GM18526 (cell line): ENCODE results near the gene SOX21.

ENCODE experiments used
- POLR2A ChIP-seq: IDR thresholded peaks from 3 replicates; pipeline ENCODE4 v1.6.1; 2011; ENCODE audit not compliant: insufficient read length; ENCODE audit errors: extremely low read depth

Gene SOX21

DNA sequence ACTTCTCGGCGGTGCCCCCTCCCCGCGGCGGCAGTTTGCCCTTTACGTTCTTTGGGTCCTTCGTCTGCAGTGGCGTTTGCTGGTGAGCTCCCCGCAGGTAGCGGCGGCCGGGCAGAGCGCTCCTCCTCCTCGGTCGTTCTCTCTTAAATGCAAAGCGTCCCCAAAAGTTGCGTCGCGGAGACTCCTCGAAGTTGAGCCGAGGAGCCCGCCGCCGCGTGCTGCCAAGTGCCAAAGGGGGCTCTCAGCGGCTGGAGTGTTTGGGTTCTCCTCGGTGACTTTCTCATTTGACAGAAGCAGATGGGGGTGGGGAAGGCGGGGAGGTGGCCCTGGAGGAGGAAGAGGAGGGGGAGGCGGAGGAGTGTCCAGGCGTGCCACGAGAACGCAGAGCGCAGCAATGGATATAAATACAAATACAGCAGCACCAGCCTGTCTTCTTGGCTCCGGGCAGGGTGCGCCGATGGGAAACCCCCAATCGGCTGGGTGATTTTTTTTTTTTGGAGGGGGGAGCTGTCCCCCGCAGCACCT is at the start of gene SOX21:
Gene SOX21, minus strand, starts transcription at position 259 of the 525 bp plus-strand sequence. CDS start 496 bp downstream, outside the sequence.
- TF ChIP-seq POLR2A = no peak

DNA sequence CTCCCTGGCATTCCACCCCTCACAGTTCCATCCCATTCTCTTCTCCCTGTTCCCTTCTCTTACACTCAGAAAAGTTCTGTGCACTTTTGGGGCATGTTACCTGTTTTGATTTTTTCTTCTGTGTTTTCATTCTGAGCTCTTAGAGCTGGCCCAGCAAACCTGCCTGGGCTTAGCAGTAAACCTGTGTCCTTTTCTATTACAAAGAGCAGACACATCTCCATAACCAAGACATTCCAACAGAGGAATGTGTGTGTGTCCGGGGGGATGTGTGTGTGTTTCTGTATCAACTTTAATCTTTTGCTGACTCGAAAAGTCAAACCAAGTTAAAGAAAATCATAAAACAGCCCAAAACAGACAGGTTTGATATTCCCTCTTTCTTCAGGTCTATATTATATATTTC is 49.1 kb upstream of the SOX21 start:
- no peak for TF ChIP-seq POLR2A

DNA sequence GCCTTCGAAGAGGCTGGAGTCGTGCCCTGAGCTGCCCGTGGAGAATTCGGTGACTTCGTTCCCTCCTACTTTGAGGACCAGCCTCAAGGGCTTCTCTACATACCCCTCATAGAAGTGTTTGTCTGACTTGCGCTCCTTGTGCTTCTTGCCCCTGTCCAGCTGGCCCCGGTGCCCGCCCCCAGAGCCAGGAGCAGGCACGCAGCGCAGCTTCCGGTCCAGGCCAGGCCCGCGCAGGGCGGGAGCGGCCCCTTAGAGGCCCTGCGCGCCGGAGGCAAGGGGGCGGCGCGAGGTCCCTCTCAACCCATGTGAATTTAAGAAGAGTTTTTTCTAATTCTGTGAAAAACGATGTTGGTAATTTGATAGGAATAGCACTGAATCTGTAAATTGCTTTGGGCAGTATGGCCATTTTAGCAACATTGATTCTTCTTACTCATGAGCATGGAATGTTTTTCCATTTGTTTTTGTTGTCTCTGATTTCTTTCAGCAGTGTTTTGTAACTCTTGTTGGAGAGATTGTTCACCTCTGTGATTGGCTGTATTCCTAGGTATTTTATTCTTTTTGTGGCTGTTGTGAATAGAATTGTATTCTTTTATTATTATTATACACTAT is 46.9 kb upstream of the SOX21 start:
- no peak for TF ChIP-seq POLR2A

DNA sequence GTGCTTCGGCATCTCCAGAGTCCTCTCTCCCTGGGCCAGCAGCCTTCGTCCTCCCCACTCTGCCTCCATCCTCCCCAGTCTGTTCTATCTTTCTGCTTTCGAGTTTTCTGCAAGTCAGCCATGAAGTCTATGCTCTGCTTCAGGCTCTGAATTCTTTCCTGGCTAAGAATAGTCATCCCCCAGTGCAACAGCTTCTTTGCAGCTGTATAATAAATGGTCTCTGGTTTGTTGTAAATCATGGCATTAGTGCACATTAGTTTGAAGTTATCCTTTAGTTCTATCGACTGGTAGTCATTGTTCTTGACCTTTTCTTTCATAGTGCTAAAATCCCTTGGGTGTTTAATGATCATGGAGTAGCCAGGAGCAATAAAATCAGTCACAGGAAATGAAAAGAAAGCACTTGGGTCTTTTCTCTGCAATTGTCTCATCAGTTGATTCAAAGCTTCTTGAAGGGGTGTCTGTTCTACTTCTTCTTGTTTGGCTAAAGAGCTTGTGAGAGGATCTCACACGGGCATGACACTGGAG is 46.2 kb upstream of the SOX21 start:
- no peak for TF ChIP-seq POLR2A

DNA sequence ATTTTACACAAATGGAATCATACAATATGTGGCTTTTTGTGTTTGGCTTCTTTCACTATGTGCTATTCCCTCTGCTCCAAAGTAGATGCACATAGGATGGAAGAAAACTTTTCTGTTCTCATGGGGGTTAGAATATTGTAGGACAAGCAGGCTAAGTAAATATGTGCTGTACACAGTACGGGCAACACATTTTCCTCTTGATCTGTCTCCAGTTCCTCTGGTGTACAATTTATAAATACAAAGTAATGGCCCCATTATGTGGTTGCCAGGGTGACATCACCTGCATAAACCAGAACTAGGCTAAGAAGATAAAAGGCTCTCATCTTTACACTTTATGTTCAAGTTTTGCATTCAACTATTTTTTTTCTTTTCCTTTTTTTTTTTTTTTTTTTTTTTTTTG is 41.0 kb upstream of the SOX21 start:
- TF ChIP-seq POLR2A = no peak

DNA sequence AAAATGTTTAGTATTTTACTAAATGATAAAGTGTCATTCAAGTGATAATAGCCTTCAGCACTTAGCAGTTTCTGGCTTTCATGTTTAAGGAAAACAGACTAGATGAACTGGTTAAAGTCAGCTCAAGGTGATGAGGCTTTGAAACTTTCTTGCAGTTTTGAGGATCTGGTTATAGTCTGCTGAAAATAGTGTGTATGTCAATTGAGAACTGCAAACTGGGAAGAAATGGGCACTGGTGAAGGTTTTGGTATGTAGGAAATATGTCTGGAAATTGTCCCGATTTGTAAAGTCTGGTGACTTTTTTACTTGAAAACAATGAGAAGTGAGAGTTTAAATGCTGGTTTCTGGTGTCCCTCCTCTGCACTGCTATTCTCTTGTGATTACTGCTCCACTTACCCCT is 36.8 kb upstream of the SOX21 start:
- TF ChIP-seq POLR2A = no peak

DNA sequence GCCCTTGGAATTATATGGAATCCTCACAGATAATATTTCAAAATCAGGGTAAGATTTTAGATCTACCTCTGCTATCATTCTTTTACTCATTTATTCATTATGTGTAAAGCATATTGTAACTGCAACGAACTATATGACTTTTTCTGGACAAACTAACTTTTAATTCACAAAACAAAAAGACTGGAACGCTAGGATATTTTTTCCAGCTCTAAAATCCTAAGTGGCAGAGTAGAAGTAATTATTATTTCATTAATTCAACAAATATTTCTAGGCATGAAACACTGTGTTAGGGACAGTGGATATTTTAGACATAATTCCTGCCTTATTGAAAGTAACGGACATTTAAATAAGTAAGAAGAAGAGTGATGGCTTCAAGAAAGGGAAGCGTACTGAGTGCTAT is 26.9 kb upstream of the SOX21 start:
- no peak for TF ChIP-seq POLR2A

DNA sequence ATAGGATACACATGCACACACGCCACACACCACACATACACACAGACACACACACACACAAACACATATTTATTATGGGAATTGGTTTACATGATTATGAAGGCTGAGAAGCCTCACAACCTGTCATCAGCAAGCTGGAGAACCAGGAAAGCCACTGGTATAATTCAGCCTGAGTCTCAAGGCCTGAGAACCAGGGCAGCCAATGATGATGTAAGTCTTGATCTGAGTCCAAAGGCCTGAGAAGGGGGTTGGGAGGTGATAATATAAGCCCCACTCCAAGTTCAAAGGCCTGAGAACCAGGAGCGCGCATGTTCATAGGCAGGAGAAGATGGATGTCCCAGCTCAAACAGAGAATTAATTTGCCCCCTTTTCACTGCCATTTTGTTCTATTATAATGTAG is 18.7 kb upstream of the SOX21 start:
- TF ChIP-seq POLR2A = no peak

DNA sequence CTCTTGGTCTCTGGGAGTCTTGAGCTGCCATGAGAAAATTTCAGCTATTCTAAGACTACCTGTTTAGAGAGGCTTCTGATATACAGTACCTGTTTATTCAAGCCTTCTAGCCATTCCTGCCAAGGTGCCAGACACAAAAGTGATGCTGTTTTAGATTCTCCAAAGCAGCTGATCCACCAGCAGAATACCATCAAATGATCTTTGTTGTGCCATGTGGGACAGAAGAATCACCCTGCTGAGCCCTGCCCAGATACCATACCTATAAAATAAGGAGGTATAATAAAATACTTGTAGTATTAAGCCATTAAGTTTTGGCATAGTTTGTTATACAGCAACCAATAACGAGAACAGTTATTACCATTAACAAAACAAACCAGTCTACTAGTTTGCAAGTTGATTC is 14.1 kb upstream of the SOX21 start:
- no peak for TF ChIP-seq POLR2A

DNA sequence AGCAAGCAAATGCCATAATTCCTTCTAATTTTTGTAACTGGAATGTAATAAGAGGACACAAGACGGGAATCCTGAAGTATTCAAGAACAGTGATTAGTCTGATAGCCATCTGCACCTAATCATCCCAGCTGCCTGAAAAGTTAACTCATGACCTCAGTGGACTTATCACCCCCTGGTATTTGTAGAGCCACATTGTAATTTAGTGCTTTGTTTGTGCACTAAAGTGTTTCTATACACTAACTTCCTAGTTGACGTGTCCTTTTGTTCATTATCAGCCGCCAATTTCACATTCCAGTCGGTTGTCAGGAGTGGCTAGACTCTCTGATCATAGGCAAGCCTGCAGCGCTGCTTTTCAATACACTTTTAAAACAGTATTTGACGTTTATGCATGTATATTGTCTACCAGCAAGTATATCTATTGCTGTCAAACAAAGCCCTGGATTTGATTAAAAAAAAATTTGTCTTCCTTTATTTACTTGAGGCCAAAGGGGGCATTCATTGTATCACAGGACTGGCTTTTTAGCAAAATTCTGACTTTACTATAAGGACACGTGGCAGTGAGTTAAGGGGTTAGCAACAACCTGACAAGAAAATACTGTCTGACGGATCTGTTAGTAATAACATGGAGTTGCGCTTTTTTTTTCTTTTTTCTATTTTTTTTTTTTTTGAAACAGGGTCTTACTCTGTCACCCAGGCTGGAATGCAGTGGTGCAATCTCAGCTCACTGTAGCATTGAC is 10.4 kb upstream of the SOX21 start:
- TF ChIP-seq POLR2A = no peak

DNA sequence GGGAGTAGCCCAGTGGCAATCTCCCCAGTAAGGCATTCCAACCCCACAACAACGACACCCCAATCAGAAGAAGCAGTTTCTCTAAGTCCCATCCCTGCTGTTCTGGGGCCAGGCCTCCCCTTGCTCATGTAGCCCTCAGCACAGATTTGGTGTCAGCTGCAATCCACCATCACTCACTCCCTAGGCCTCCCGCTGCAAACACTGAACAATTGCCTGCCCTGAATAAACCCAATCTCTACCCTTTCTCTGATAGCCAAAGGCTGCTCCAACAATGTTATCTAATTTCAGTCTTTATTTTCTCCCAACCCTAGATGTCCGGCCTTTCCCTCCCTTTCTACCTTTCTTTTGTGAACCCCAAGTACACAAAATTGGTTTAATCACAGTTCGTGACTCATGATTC is 5.6 kb upstream of the SOX21 start:
- no peak for TF ChIP-seq POLR2A

DNA sequence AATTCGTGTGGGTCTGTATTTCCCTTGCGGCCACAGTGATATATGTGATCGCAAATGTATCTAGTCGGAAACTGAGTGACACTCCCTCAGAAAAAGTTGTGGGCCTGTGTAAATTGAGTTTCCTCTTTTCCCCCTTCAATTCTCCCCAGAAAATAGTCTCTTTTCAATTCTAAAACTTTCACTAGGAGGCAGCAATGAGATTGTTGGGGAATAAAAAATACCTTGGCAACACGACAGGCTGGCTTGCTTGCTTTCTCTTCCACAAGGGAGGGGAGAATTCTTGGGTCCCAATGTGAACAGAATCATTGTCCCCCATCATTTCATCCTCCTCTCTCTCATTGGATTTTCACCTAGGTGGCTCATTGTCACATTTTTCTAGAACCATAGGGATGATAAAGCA is 3.7 kb upstream of the SOX21 start:
- no peak for TF ChIP-seq POLR2A

DNA sequence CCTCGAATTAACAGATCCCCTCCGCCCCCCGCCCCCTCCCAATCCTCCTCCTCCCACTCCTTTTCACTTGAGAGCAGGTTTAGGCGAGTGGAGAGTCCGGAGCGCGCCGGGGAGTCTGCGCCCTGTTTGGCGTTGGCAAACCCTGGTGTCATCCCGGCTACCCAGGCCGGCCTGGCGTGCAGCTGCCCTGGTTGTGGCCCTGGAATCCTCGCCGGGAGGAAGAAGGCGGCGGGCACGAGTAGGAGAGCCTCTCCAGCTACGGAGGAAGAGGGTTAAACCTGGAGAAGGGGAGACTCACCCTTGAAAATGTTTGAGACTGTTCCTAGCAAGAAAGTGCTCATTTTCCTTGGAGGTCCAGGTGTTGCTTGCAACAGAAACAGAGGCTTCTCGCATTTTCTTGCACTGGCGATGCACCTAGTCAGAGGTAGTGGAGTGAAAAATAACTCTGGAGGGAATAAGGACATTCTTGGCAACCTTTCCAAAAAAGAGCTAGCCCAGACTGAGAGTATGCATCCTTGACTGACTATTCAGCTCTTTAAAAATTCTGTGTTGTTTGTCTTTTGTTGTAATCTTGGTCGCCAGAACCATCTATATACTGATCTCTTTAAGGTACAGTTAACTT is 1.3 kb upstream of the SOX21 start:
- TF ChIP-seq POLR2A = no peak

DNA sequence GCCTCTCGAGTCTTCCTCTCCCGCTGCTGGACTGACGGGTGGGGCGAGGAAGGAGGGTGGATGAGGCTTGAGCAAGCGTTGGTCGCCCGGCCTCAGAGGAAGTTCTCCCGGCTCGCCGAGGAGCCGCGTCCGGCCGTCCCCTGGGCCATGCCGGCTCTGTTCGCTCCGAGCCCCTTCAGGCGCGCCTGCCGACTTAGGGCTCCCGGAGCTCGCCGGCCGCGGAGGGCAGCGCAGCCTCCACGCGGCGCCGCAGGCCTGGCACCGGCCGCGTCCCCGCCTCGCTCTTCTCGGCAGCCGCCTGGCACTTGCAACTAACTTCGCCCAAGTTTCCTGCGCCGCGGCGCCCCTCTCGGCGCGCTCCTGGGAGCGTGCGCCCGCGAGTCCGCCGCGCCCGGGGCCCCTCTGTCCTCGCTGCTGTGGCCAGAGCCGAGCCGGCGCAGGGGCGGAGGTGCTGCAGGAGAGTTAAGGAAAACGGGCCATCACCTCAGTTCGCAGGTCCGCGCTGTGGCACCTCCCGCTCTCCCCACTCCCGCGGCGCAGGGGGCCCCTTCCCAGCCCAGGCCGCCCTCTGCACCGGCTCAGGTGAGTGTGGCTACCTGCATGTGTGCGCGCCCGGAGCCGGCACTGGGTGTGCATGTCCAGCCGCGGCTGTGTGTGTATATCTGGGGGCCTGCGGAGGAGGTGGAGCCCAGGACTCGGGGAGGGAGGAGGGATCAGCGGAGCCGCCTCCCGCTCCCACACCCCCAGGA is 641 bp upstream of the SOX21 start:
- TF ChIP-seq POLR2A = no peak

DNA sequence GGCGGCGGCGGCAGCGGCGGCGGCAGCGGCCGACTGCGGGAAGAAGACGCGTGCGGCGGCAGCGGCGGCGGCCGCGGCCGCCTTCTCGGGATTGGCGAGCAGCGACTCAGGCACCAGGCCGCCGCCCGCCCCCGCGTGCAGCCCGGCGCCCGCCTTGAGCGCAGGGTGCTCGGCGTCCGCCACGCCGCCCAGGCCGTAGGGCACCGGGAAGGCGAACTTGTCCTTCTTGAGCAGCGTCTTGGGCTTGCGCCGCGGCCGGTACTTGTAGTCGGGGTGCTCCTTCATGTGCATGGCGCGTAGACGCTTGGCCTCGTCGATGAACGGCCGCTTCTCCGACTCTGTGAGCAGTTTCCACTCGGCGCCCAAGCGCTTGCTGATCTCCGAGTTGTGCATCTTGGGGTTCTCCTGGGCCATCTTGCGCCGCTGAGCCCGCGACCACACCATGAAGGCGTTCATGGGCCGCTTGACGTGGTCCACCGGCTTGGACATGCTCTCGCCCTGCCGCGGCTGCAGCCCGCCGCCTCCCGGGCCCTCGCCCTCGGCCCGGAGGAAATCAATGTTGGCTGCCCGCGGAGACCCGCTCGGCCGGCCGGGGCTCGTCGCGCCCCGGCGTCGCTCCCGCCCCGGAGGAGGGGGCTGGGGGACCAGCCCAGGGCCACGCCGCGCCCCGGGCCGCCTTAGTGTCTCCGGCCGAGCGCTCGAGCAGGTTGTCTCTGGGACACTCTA is 621 bp downstream of the SOX21 start:
- TF ChIP-seq POLR2A = no peak
